Measurements from ENCODE around the gene IL22RA1.

Gene IL22RA1

GRCh38 chr1:24142546-24143534 lies at the start of gene IL22RA1:
Gene IL22RA1, minus strand, starts transcription at chr1:24143140. Its CDS starts 58 bp downstream, at chr1:24143082.
- no peak for DNase-seq (ENCODE audit: low spot score)

DNA sequence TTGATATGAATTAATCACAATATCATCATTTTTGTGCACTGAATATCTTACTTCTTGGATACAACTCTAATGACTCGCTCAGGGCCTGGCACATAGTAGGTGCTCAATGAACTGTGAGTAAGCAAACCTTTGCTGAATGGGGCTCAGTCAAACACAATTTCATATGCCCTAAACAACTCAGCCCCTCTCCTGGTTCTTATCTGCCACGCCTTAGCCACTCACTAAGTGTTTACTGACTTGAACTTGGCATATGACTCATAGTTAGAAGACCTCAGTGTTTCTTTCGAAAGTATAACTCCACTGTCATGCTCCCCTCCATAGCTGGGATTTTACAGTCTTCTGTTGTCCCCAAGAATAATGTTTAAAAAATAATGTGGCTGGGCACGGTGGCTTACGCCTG lies 48.9 kb upstream of the IL22RA1 start:
- no peak for DNase-seq (ENCODE audit: low spot score)

GRCh38 chr1:24190983-24191461 lies 48.1 kb upstream of the IL22RA1 start:
- no peak for DNase-seq (ENCODE audit: low spot score)

DNA sequence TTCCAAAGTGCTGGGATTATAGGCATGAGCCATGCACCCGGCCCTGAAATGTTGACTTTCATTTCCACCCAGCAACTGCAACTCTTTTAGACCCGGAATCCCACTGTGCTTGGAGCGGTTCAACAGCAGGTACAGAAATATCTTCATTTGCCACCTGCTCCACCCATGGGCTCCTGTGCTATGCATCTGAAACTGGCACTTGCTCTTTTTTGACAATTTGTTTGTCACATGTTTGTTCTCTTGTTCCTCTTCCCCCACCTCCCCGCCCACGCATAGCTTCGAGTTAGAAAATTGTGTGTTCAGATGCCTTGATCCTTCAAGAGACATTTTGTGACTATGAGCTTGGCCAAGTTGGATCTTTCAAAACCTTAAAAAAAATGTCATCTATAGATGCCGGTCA lies 46.6 kb upstream of the IL22RA1 start:
- no peak for DNase-seq (ENCODE audit: low spot score)

DNA sequence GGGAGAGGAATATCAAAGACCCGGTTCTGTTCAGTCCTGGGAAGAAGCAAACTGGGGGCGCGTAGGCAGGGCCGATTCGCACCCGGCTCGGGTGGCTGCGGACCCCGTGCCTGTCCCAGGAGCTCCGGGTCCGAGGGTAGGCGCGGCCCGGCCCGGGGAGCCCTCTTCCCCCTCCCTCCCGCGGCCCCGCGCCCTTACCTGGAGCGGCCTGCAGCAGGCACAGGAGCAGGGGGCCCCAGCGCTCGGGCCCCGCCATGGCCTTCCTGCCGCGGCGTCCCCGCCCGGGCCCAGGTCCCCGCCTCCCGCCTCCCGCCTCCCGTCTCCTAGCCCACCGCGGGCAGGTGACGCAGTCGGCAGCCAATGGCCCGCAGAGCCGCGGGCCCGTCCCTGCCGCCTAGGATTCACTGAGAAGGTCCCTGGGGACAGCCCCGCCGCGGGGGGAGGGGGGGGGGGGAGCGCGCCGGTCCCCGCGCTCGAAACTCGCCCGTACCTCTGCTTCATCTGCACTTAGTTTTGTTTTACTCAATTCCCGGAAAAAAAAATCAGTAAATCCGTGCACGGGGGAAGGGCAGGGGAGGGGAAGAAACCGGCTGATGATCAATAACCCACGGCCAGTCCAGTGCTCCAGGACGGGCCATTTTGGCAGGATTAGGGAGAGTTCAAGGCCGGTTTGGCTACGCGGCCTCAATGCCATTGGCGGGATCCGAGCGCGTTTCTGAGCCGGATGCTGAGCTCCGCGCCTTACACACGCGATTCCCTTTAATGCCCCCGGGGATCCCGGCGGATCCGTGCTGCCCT lies 44.3 kb upstream of the IL22RA1 start, which contains the start of gene IFNLR1:
Gene IFNLR1, minus strand, starts transcription at position 297 of the 798 bp plus-strand sequence. Its CDS starts 41 bp downstream, at position 256.
- peak; percentile 75 for DNase-seq (ENCODE audit: low spot score)

- DNase-seq (ENCODE audit: low spot score): no peak
Measured at GRCh38 chr1:24186711-24186992, 43.7 kb upstream of the IL22RA1 start.

- DNase-seq (ENCODE audit: low spot score): no peak
Measured at GRCh38 chr1:24186031-24186710, 43.2 kb upstream of the IL22RA1 start.

- no peak for DNase-seq (ENCODE audit: low spot score)
Measured at GRCh38 chr1:24185076-24185475, 42.1 kb upstream of the IL22RA1 start.

- no peak for DNase-seq (ENCODE audit: low spot score)
Measured at GRCh38 chr1:24182061-24182460, 39.1 kb upstream of the IL22RA1 start.

DNA sequence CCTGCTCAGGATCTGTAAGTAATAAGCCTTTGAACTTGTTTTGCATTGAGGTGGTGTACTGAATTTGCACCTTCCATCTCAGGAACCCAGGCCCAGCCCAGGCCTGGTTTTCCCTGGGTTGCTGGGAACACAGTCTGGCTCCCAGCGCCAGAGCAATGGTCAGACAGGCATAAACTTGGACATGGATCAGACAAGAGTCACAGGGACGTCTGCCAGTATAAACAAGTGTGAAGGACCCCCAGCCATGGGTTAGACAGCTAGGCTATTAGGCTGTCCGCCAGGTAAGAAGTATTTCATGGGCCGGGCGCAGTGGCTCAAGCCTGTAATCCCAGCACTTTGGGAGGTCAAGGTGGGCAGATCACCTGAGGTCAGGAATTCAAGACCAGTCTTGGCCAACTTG lies 38.7 kb upstream of the IL22RA1 start:
- DNase-seq (ENCODE audit: low spot score): peak; percentile 32

DNA sequence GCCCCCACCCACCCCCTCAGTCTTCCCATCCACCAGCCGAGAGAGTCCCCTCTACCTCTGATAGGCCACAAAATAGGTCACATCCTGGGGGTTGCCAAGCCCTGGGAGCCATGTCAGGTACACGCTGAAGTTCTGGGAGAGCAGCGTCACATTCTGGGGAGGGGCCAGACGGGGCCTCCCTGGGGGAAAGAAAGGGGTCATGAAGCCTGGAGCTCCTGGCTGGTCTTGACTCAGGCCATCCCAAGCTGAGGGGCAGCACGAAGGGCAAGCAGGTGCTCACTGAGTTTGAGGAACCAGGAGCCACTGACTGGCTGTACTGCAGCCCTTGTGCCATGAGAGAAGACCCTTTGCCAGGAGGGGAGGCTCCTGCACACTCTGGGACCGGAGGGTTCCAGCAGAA lies 37.7 kb upstream of the IL22RA1 start:
- peak; percentile 37 for DNase-seq (ENCODE audit: low spot score)

GRCh38 chr1:24179251-24179840 lies 36.4 kb upstream of the IL22RA1 start:
- peak; percentile 13 for DNase-seq (ENCODE audit: low spot score)

- DNase-seq (ENCODE audit: low spot score): no peak
Measured at GRCh38 chr1:24178407-24178806, 35.5 kb upstream of the IL22RA1 start.

- no peak for DNase-seq (ENCODE audit: low spot score)
Measured at GRCh38 chr1:24177161-24177560, 34.2 kb upstream of the IL22RA1 start.

DNA sequence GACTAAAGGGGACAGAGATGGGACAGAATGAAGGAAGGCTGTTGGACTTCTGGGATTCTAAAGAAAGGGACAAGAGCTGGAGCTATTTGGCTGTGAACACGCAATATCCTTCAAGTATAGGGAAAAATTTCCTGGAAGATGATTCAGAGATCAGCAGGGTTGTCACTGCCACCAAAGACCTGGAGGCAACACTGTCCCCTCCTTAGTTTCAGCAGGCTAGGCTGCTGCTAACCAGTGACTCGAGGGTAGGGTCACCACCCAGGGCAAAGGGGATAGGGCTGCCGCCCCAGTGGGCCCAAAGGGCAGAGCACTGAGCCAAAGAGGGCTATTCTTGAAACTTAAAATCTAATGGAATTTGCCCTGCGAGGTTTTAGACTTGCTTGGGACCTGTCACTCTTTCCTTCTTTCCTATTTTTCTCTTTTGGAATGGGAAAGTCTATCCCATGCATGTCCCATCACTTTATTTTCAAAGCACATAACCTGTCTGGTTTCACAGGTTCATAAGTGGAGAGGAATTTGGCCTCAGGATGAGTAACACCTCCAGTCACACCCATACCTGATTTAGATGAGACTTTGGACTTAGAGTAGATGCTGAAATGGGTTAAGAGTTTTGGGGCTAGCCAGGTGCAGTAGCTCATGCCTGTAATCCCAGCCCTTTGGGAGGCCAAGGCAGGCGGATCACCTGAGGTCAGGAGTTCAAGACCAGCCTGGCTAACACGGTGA lies 32.3 kb upstream of the IL22RA1 start:
- no peak for DNase-seq (ENCODE audit: low spot score)

GRCh38 chr1:24173638-24174575 lies 31.0 kb upstream of the IL22RA1 start:
- no peak for DNase-seq (ENCODE audit: low spot score)

GRCh38 chr1:24172598-24172997 lies 29.7 kb upstream of the IL22RA1 start:
- no peak for DNase-seq (ENCODE audit: low spot score)

DNA sequence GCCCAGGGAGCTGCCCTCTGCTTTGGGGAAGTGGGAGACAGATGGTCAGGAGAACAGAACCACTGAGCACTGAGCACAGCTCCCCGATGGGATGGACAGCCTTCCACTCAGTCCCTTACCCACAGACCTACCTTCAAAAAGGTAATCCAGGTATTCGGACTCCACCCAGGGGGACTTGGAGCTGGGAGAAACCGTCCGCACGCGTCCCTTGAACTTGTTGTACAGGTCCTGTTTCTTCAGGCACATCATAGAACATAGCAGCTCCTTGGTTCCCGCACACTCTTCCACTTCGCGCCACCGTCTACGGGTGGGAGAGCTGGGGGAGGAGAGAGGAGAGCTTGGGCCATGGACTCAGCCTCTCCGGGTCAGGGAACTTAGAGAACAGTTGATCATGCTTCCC lies 26.3 kb upstream of the IL22RA1 start:
- no peak for DNase-seq (ENCODE audit: low spot score)

GRCh38 chr1:24168245-24168644 lies 25.3 kb upstream of the IL22RA1 start:
- no peak for DNase-seq (ENCODE audit: low spot score)

DNA sequence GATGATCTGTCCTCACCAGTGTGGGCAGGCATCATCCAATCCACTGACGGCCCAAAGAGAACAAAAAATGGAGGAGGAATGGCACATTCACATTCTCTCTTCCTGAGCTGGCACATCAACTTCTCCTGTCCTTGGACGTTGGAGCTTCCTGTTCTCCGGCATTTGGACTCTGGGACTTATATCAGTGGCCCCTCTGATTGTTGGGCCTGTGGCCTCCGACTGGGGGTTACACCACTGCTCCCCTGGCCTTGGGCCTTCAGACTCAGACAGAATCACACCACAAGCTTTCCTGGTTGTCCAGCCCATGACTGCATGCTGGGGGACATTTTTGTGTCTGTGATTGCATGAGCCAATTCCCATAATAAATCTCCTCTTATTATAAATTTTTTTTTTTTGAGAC lies 24.1 kb upstream of the IL22RA1 start:
- no peak for DNase-seq (ENCODE audit: low spot score)
